ENCODE results near the gene TCHP.

GRCh38 chr12:109892165-109892715 lies 7.8 kb upstream of the TCHP start:
- TF ChIP-seq, protein P1, sequence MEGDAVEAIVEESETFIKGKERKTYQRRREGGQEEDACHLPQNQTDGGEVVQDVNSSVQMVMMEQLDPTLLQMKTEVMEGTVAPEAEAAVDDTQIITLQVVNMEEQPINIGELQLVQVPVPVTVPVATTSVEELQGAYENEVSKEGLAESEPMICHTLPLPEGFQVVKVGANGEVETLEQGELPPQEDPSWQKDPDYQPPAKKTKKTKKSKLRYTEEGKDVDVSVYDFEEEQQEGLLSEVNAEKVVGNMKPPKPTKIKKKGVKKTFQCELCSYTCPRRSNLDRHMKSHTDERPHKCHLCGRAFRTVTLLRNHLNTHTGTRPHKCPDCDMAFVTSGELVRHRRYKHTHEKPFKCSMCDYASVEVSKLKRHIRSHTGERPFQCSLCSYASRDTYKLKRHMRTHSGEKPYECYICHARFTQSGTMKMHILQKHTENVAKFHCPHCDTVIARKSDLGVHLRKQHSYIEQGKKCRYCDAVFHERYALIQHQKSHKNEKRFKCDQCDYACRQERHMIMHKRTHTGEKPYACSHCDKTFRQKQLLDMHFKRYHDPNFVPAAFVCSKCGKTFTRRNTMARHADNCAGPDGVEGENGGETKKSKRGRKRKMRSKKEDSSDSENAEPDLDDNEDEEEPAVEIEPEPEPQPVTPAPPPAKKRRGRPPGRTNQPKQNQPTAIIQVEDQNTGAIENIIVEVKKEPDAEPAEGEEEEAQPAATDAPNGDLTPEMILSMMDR (IDR thresholded peaks at IDR 0.05; ENCODE audit: borderline replicate concordance, extremely low read depth, low read length, poor library complexity, severe bottlenecking): no peak
- no peak for TF ChIP-seq EZH2 (IDR thresholded peaks at IDR 0.05; ENCODE audit: borderline replicate concordance, low read depth, low read length, severe bottlenecking)
